ENCODE data around the gene C1orf174. TPM values are rescaled to one million over a fixed set of nuclear protein-coding genes. Genes with fewer than 3 reads are reported as not detected.

Gene C1orf174
- total and polyA plus RNA-seq, 2 of the 13 experiments (the other 11 are each of a cell fraction or from before 2014, with no cell fraction given), result 21.6 to 31.4 TPM

- TF ChIP-seq RORA (CRISPR knock-in tag; IDR thresholded peaks at IDR 0.05), result 0 out of 2 replicates have a peak, but pooled peaks have one; percentile 45
- TF ChIP-seq ZNF724P (CRISPR knock-in tag; IDR thresholded peaks at IDR 0.05; ENCODE audit: borderline replicate concordance), result peak; percentile 18; the same call in 1 of the 2 replicates
- TF ChIP-seq PRPF4 (IDR thresholded peaks at IDR 0.05; ENCODE audit: low read depth, low read length, poor library complexity, severe bottlenecking), result no peak
- no peak for TF ChIP-seq BATF2 (CRISPR knock-in tag; IDR thresholded peaks at IDR 0.05)
- TF ChIP-seq SP4 (CRISPR knock-in tag; IDR thresholded peaks at IDR 0.05), result no peak
- peak; percentile 79 for TF ChIP-seq NFYB (CRISPR knock-in tag; IDR thresholded peaks at IDR 0.05)
- TF ChIP-seq ZNF75D (CRISPR knock-in tag; IDR thresholded peaks at IDR 0.05; ENCODE audit: borderline replicate concordance), result no peak
- no peak for TF ChIP-seq ZNF496 (CRISPR knock-in tag; IDR thresholded peaks at IDR 0.05; ENCODE audit: insufficient replicate concordance)
- TF ChIP-seq RAD21 (CRISPR knock-in tag; IDR thresholded peaks at IDR 0.05), result no peak
- TF ChIP-seq BCLAF1 (IDR thresholded peaks at IDR 0.05), result no peak
- TF ChIP-seq JDP2 (CRISPR knock-in tag; IDR thresholded peaks at IDR 0.05; ENCODE audit: borderline replicate concordance), result no peak
- TF ChIP-seq ZNF484 (CRISPR knock-in tag; IDR thresholded peaks at IDR 0.05; ENCODE audit: borderline replicate concordance, low read depth), result no peak
- TF ChIP-seq YY1 (IDR thresholded peaks at IDR 0.05; ENCODE audit: insufficient read depth, insufficient replicate concordance, low read depth, low read length), result peak; percentile 99
- TF ChIP-seq ZNF350 (CRISPR knock-in tag; IDR thresholded peaks at IDR 0.05; ENCODE audit: borderline replicate concordance, low read depth), result no peak
- TF ChIP-seq TFDP2 (CRISPR knock-in tag; IDR thresholded peaks at IDR 0.05), result peak; percentile 71
- TF ChIP-seq ZNF263 (CRISPR knock-in tag; IDR thresholded peaks at IDR 0.05), result 0 out of 2 replicates have a peak, but pooled peaks have one; percentile 14
- no peak for TF ChIP-seq HMG20B (CRISPR knock-in tag; conservative IDR thresholded peaks at IDR 0.05)
- no peak for TF ChIP-seq ZNF530 (CRISPR knock-in tag; IDR thresholded peaks at IDR 0.05; ENCODE audit: low read depth)
- TF ChIP-seq ZNF30 (CRISPR knock-in tag; IDR thresholded peaks at IDR 0.05), result no peak
- no peak for TF ChIP-seq MTF2 (CRISPR knock-in tag; IDR thresholded peaks at IDR 0.05; ENCODE audit: borderline replicate concordance)
- TF ChIP-seq SNAPC2 (CRISPR knock-in tag; IDR thresholded peaks at IDR 0.05), result peak; percentile 64; the same call in 1 of the 2 replicates
- no peak for TF ChIP-seq ZNF44 (CRISPR knock-in tag; IDR thresholded peaks at IDR 0.05)
Observed at GRCh38 chr1:3900150-3900968, at the start of gene C1orf174 (continued).
